Measurements from ENCODE around the gene KIF3C. TPM values are rescaled to one million over a fixed set of nuclear protein-coding genes. Genes with fewer than 3 reads are reported as not detected.

Gene KIF3C
- total RNA-seq, 2 donors from 2014 or later = 2.6 to 24.4 TPM

DNA sequence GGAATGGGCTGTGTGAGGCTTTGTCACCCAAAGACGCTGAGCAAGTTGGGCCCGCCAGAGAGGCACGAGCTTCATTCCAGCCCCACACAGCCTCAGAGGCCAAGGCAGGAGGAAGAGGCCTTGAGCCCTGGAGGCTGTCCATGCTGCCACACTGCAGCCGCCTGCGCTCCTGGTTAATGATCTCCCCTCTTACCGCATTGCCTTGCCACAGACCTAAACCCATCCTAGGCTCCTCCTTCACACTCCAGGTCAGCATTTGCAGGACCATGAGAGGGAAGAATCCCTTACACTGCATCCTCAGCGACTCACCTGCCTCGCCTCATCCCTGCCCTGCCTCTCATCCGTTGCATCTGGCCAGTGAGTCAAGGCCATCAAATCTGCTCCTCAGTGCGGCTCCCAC is 24.6 kb downstream of the KIF3C start:
- intact Hi-C loops (cut with DNase I) = no loop called here
- H3K9me3 ChIP-seq = no peaks in the 10 kb centered on the region
- WGBS = 94% methylated on average over 10 of the region's 10 CpGs
- H3K27ac ChIP-seq = no peak overlapping the region
- no peaks in the 10 kb centered on the region for H3K4me1 ChIP-seq (replicated peaks)
- TF ChIP-seq, protein P1, sequence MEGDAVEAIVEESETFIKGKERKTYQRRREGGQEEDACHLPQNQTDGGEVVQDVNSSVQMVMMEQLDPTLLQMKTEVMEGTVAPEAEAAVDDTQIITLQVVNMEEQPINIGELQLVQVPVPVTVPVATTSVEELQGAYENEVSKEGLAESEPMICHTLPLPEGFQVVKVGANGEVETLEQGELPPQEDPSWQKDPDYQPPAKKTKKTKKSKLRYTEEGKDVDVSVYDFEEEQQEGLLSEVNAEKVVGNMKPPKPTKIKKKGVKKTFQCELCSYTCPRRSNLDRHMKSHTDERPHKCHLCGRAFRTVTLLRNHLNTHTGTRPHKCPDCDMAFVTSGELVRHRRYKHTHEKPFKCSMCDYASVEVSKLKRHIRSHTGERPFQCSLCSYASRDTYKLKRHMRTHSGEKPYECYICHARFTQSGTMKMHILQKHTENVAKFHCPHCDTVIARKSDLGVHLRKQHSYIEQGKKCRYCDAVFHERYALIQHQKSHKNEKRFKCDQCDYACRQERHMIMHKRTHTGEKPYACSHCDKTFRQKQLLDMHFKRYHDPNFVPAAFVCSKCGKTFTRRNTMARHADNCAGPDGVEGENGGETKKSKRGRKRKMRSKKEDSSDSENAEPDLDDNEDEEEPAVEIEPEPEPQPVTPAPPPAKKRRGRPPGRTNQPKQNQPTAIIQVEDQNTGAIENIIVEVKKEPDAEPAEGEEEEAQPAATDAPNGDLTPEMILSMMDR (IDR thresholded peaks at IDR 0.05) = no peak
- TF ChIP-seq POLR2A (IDR thresholded peaks at IDR 0.05) = no peak
- no peak for TF ChIP-seq POLR2AphosphoS5 (IDR thresholded peaks at IDR 0.05)
- no peak for DNase-seq (ENCODE audit: low spot score)
- H3K4me3 ChIP-seq = no peak overlapping the region
- no peaks in the 10 kb centered on the region for H3K36me3 ChIP-seq
- no peaks in the 10 kb centered on the region for H3K27me3 ChIP-seq (replicated peaks; ENCODE audit: insufficient read depth)

DNA sequence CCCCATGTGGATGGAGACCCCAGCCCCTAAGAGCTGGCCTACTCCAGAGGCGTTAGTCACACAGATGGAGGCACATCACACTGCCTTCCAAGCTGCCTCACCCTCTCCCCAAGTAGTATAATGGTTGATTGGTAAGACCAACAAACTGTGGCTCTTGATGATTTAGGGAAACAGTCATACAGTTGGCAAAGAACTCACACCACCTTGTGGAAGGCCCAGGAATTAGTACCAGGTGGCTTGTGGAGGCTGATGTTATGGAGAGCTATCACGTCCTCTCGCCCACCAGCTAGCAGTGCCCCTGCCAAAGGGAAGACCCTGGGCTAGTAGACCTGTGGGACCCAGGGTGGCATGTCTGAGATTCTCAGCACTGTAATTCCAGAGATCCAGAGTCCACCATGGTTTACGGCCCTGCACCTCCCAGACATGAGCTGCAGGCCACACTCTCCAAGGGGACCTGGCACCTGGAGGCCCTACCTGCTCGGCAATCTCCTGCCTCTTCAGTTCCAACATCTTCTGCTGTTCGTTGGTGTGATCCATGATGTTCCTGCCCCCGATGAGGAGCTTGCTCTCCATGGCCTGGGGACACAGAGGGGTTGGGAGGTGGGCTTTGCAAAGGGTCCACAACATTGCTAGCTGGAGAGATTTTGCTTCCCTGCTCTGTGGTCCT is 26.3 kb downstream of the KIF3C start:
- TF ChIP-seq, protein P1 (IDR thresholded peaks at IDR 0.05) = no peak
- TF ChIP-seq POLR2AphosphoS5 (IDR thresholded peaks at IDR 0.05) (no peak), POLR2A (IDR thresholded peaks at IDR 0.05) (no peak)
- no peaks in the 10 kb centered on the region for H3K36me3 ChIP-seq
- intact Hi-C loops (cut with DNase I) = no loop called here
- WGBS = 97% methylated on average over 7 of the region's 7 CpGs
- H3K27ac ChIP-seq = no peak overlapping the region
- no peak for DNase-seq (ENCODE audit: low spot score)
- H3K27me3 ChIP-seq (replicated peaks; ENCODE audit: insufficient read depth) = no peaks in the 10 kb centered on the region
- H3K4me3 ChIP-seq = no peak overlapping the region
- H3K9me3 ChIP-seq = no peaks in the 10 kb centered on the region
- no peaks in the 10 kb centered on the region for H3K4me1 ChIP-seq (replicated peaks)

DNA sequence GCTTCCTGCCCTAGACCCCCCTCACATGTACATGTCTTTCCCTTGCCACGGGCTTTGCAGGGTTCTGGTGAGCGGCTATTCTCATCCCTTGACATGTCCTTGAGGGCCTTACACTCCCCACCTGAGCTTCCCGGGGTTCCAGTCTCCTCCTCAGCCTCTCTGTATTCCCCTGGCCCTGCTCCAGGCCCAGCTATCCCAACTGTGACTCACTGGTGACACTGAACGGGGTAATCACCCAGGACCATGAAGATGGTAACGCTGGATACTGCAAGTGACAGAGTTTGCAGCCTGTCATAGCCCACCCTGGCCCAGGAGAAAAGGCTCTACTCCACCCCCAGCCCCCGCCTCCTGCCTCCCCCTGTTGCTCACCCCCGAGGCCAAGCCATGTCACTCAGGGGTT is 27.3 kb downstream of the KIF3C start:
- WGBS = 83% methylated on average over 7 of the region's 7 CpGs
- TF ChIP-seq POLR2A (IDR thresholded peaks at IDR 0.05) = no peak
- Histone ChIP-seq H3K9me3 (no peaks in the 10 kb centered on the region), H3K36me3 (no peaks in the 10 kb centered on the region), H3K27me3 (replicated peaks; ENCODE audit: insufficient read depth) (no peaks in the 10 kb centered on the region), H3K4me3 (no peak overlapping the region), H3K27ac (no peak overlapping the region), H3K4me1 (replicated peaks) (no peaks in the 10 kb centered on the region)
- intact Hi-C loops (cut with DNase I) = no loop called here
- no peak for DNase-seq (ENCODE audit: low spot score)

DNA sequence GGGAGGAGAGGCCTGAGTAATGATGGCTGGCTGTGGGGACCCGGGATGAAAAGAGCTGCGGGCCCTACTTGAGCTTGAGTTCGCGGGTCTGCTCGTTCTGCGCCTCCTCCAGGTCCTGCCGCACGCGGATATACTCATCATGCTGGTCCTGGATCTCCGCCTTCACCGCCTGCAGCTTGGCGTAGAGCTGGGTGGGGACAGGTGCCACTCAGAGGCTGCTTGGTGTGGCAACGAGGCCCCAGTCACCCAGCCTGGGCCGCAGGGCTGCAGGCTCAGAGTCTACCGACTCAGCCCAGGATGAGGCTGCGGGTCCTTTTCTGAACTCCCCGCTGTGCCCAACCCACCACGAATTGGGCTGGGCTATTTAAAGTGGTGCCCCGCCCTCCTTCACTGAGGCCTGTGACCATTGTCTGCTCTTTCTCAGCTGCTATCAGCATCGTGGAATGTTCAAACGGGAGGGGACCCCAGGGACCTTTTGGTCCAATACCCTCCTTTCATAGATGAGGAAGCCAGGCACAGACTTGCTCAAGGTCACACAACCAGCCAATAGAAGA is 28.0 kb downstream of the KIF3C start:
- no peak overlapping the region for H3K4me3 ChIP-seq
- DNase-seq (ENCODE audit: low spot score) = no peak
- intact Hi-C loops (cut with DNase I) = loop anchor here (5.0 kb wide), 1 partner anchor 193 kb away; no protein-coding TSS in a partner anchor
- H3K27me3 ChIP-seq (replicated peaks; ENCODE audit: insufficient read depth) = no peaks in the 10 kb centered on the region
- no peak for TF ChIP-seq POLR2AphosphoS5 (IDR thresholded peaks at IDR 0.05)
- no peaks in the 10 kb centered on the region for H3K36me3 ChIP-seq
- H3K4me1 ChIP-seq (replicated peaks) = no peaks in the 10 kb centered on the region
- no peak overlapping the region for H3K27ac ChIP-seq
- H3K9me3 ChIP-seq = no peaks in the 10 kb centered on the region
- WGBS = 81% methylated on average over 21 of the region's 21 CpGs

DNA sequence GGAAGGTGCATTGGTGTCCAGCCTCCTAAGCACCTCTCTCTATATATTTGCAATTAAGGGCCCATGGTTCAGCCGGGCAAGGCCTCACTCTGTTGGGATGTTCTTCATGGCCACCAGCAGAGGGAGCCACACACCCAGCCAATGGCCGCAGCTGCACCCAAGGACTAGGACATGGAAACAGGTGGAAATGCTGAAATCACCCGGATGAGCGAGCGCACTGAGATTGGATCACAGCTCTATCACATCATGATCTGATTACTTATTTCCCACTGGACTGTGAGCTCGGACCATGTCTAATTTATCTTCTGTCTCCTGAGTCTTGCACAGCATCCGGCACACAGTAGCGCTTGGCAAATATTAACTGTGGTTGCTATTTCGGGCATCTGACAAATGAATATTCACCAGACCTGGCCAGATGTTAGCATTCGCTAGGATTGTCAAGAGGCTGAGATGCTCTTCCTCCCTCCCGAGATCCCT is 31.2 kb downstream of the KIF3C start:
- intact Hi-C loops (cut with DNase I) = loop anchor here (5.0 kb wide), 1 partner anchor 196 kb away; no protein-coding TSS in a partner anchor
- H3K9me3 ChIP-seq = no peaks in the 10 kb centered on the region
- no peaks in the 10 kb centered on the region for H3K27me3 ChIP-seq (replicated peaks; ENCODE audit: insufficient read depth)
- H3K36me3 ChIP-seq = no peaks in the 10 kb centered on the region
- DNase-seq (ENCODE audit: low spot score) = peak; percentile 64
- H3K4me1 ChIP-seq (replicated peaks) = no peaks in the 10 kb centered on the region
- TF ChIP-seq, protein P1 (IDR thresholded peaks at IDR 0.05) = peak; percentile 65 to 91 (median 86)
- TF ChIP-seq POLR2A (IDR thresholded peaks at IDR 0.05) = no peak
- peak; percentile 48 for TF ChIP-seq POLR2AphosphoS5 (IDR thresholded peaks at IDR 0.05)
- H3K27ac ChIP-seq = no peak overlapping the region
- WGBS = 32% methylated on average over 11 of the region's 11 CpGs
- no peak overlapping the region for H3K4me3 ChIP-seq

DNA sequence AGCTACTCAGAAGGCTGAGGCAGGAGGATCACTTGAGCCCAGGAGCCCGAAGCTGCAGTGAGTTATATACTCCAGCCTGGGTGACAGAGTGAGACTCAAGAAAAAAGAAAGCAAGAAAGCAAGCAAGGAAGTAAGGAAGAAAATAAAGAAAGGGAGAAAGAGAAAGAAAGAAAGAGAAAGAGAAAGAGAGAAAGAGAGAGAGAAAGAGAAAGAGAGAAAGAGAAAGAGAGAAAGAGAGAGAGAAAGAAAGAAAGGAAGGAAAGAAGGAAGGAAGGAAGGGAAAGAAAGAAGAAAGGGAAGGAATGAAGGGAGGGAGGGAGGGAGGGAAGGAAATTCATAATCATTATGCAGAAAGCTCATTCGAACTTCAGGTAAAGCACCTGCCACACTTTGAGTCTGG is 33.9 kb downstream of the KIF3C start:
- Histone ChIP-seq H3K27ac (no peak overlapping the region), H3K4me3 (no peak overlapping the region), H3K4me1 (replicated peaks) (no peaks in the 10 kb centered on the region), H3K9me3 (no peaks in the 10 kb centered on the region), H3K36me3 (no peaks in the 10 kb centered on the region), H3K27me3 (replicated peaks; ENCODE audit: insufficient read depth) (no peaks in the 10 kb centered on the region)
- whole genome bisulfite sequencing = 94% methylated on average over 2 of the region's 2 CpGs
- no peak for DNase-seq (ENCODE audit: low spot score)
- intact Hi-C loops (cut with DNase I) = no loop called here
- TF ChIP-seq, protein P1 (IDR thresholded peaks at IDR 0.05) = no peak
- no peak for TF ChIP-seq POLR2A (IDR thresholded peaks at IDR 0.05)
- TF ChIP-seq POLR2AphosphoS5 (IDR thresholded peaks at IDR 0.05) = no peak

All from prostate gland (tissue), 2 donors.